Stomach (tissue), 9 donors: ENCODE results near the gene CEP164. TPM values are rescaled to one million over a fixed set of nuclear protein-coding genes. Genes with fewer than 3 reads are reported as not detected.
"Not testable (repeated sequence)": the region's sequence is repeated elsewhere in the genome, so short reads cannot be mapped to it uniquely, and the experiment has no call there.

Experiments used
- DNase-seq, 2 donors: peaks; one replicate each; pipeline versions ENCODE4 v3.0.0 to v3.0.0-alpha.2; 2013 to 2019
- H3K27ac ChIP-seq, 5 donors: fragments of 200-600 bp in 4 of 5; sonication (generic) in 4 of 5; one replicate each; pipeline ENCODE4 v1.5.1; 2013 to 2019; ENCODE audit warnings: mild to moderate bottlenecking in 1 of 5, moderate library complexity in 1 of 5
- H3K27me3 ChIP-seq, 3 donors: fragments of 200-600 bp; sonication (generic); one replicate each; pipeline ENCODE4 v1.5.1; 2017 to 2019; ENCODE audit warnings: mixed run types in 1 of 3
- H3K36me3 ChIP-seq, 4 donors: fragments of 200-600 bp; sonication (generic); 1 replicate in 3 of 4; 2 replicates in 1 of 4; pipeline ENCODE4 v1.5.1; 2016 to 2019
- H3K4me1 ChIP-seq, 4 donors: fragments of 200-600 bp; sonication (generic); one replicate each; pipeline ENCODE4 v1.5.1; 2016 to 2019
- H3K4me3 ChIP-seq, 4 donors: fragments of 200-600 bp; sonication (generic) in 3 of 4; one replicate each; pipeline ENCODE4 v1.5.1; 2016 to 2019; ENCODE audit warnings: mild to moderate bottlenecking in 1 of 4
- H3K9me3 ChIP-seq, 4 donors: fragments of 200-600 bp; sonication (generic); one replicate each; pipeline ENCODE4 v1.5.1; 2016 to 2019
- EP300 ChIP-seq: sonication (generic); formaldehyde crosslinking; IDR thresholded peaks from one replicate; pipeline ENCODE4 v1.6.1; 2017; ENCODE audit warnings: antibody characterized with exemption
- POLR2A ChIP-seq, 4 donors: fragments of 450-650 bp; IDR thresholded peaks; one replicate each; pipeline ENCODE4 v1.6.1; 2016; ENCODE audit warnings: antibody characterized with exemption in 4 of 4, control low read depth in 2 of 4, mild to moderate bottlenecking in 1 of 4, moderate library complexity in 1 of 4
- POLR2AphosphoS5 ChIP-seq, 3 donors: sonication (generic); formaldehyde crosslinking; IDR thresholded peaks; one replicate each; pipeline ENCODE4 v1.6.1; 2016; ENCODE audit warnings: antibody characterized with exemption in 3 of 3
- WGBS, 5 donors: extraction: QIAGEN DNeasy Blood & Tissue Kit in 3 of 5; methylation state at CpG; one replicate each; pipeline versions ENCODE4 v1.1.5 to v1.1.7; 2013 to 2018; 5-methylcytosine and 5-hydroxymethylcytosine counted together
- intact Hi-C: fragments of 100-400 bp; cut with DNase I; formaldehyde crosslinking; loops from one replicate; pipeline ENCODE4 v1.15.1; 2023; ENCODE audit warnings: low total_unique reads
- polyA plus RNA-seq, 3 donors: library from polyadenylated mRNA; stranded (reverse); fragments of 200-250 nt; gene quantifications; one replicate each; pipeline ENCODE4 v1.2.3, GENCODE V29; 2013
- total RNA-seq, 5 donors: library from RNA; depleted of rRNA; stranded (reverse); fragments of >200 nt; gene quantifications; one replicate each; pipeline versions ENCODE4 v1.1.0 to v1.2.3, GENCODE V29; 2014 to 2016
- TF ChIP-seq, protein P1 (sequence below), 7 experiments: fragments of 450-650 bp in 4 of 7; fragments of 200-600 bp in 3 of 7; sonication (generic) in 3 of 7; IDR thresholded peaks; one replicate each; pipeline ENCODE4 v1.5.1; 2016 to 2019; ENCODE audit warnings: antibody characterized with exemption in 7 of 7, control low read depth in 2 of 7, mild to moderate bottlenecking in 1 of 7
- donor health status: healthy with polysubstance abuse.
- donor health status: Bipolar disorder and iron deficiency.
- donor health status: healthy.

The CEP164 gene
- total and polyA plus RNA-seq, 8 donors = 9.5 to 40.9 (median 16.9) TPM

DNA sequence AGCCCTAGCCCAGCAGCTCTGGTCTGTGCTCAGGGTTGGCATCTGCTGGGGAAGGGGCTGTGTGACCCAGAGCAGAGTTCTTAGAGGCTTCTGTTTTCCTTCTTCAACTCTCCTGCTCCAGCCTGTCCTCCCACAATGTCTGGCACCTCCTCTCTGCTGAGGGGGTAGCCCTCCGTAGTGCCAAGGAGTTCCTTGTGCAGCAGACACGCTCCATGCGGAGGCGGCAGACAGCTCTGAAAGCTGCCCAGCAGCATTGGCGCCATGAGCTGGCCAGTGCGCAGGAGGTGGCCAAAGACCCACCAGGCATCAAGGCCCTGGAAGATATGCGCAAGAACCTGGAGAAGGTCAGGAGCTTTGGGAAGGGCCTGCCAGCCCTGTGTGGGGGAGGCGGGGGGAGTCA lies 69.3 kb downstream of the CEP164 start:
- 98 to 100% (median 98%) methylated on average over 8 of the region's 8 CpGs for WGBS, 5 donors
- H3K36me3 ChIP-seq = peaks cover 56 to 74% (median 71%) of the 10 kb centered on the region in 4 donors
- H3K4me1 ChIP-seq = no peaks in the 10 kb centered on the region
- no peaks in the 10 kb centered on the region for H3K27me3 ChIP-seq
- no peak overlapping the region for H3K4me3 ChIP-seq
- H3K9me3 ChIP-seq = peaks cover 0 to 16% (median 6%) of the 10 kb centered on the region in 4 donors
- DNase-seq = no peak
- H3K27ac ChIP-seq = no peak overlapping the region
- intact Hi-C loops = no loop called here
- TF ChIP-seq POLR2AphosphoS5 (IDR thresholded peaks at IDR 0.05) = no peak
- no peak for TF ChIP-seq EP300
- TF ChIP-seq POLR2A (IDR thresholded peaks at IDR 0.05) = no peak
- TF ChIP-seq, protein P1, sequence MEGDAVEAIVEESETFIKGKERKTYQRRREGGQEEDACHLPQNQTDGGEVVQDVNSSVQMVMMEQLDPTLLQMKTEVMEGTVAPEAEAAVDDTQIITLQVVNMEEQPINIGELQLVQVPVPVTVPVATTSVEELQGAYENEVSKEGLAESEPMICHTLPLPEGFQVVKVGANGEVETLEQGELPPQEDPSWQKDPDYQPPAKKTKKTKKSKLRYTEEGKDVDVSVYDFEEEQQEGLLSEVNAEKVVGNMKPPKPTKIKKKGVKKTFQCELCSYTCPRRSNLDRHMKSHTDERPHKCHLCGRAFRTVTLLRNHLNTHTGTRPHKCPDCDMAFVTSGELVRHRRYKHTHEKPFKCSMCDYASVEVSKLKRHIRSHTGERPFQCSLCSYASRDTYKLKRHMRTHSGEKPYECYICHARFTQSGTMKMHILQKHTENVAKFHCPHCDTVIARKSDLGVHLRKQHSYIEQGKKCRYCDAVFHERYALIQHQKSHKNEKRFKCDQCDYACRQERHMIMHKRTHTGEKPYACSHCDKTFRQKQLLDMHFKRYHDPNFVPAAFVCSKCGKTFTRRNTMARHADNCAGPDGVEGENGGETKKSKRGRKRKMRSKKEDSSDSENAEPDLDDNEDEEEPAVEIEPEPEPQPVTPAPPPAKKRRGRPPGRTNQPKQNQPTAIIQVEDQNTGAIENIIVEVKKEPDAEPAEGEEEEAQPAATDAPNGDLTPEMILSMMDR (IDR thresholded peaks at IDR 0.05) = no peak

DNA sequence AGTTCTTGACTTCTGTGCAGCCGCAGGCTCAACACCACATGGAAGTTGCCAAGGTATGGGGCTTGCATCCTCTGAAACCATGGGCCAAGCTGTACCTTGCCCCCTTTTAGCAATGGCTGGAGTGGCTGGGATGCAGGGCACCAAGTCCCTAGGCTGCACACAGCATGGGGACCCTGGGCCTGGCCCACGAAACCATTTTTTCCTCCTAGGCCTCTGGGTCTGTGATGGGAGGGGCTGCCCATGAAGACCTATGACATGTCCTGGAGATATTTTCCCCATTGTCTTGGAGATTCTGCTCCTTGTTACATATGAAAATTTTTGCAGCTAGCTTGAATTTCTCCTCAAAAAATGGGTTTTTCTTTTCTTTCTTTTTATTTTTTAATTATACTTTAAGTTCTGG lies 71.0 kb downstream of the CEP164 start:
- H3K36me3 ChIP-seq = peaks cover 40 to 74% (median 62%) of the 10 kb centered on the region in 4 donors
- DNase-seq, H3K4me1 ChIP-seq, H3K27ac ChIP-seq, H3K27me3 ChIP-seq, intact Hi-C loops, H3K4me3 ChIP-seq: not testable (repeated sequence)
- H3K9me3 ChIP-seq = peaks cover 0 to 16% (median 6%) of the 10 kb centered on the region in 4 donors
- 92 to 100% (median 100%) methylated on average over 2 of the region's 2 CpGs for WGBS, 5 donors

DNA sequence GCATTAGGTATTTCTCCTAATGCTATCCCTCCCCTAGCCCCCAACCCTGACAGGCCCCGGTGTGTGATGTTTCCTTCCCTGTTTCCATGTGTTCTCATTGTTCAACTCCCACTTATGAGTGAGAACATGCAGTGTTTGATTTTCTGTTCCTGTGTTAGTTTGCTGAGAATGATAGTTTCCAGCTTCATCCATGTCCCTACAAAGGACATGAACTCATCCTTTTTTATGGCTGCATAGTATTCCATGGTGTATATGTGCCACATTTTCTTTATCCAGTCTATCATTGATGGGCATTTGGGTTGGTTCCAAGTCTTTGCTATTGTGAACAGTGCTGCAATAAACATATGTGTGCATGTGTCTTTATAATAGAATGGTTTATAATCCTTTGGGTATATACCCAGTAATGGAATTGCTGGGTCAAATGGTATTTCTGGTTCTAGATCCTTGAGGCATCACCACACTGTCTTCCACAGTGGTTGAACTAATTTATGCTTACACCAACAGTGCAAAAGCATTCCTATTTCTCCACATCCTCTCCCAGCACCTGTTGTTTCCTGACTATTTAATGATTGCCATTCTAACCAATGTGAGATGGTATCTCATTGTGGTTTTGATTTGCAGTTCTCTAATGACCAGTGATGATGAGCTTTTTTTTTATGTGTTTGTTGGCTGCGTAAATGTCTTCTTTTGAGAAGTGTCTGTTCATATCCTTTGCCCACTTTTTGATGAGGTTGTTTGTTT lies 71.6 kb downstream of the CEP164 start:
- H3K4me1 ChIP-seq, H3K4me3 ChIP-seq, H3K27ac ChIP-seq, intact Hi-C loops, DNase-seq, H3K27me3 ChIP-seq: not testable (repeated sequence)
- Histone ChIP-seq H3K9me3 (peaks cover 0 to 16% (median 6%) of the 10 kb centered on the region in 4 donors), H3K36me3 (peaks cover 36 to 74% (median 61%) of the 10 kb centered on the region in 4 donors)
- WGBS, 5 donors = 96 to 100% (median 98%) methylated on average over 2 of the region's 2 CpGs

DNA sequence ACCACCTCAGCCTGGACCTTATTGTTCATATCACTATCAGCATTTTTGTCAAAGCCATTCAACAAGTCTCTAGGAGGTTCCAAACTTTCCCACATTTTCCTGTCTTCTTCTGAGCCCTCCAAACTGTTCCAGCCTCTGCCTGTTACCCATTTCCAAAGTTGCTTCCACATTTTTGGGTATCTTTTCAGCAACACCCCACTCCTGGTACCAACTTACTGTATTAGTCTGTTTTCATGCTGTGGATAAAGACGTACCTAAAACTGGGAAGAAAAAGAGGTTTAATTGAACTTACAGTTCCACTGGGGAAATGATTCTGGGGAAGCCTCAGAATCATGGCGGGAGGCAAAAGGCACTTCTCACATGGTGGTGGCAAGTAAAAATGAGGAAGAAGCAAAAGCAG lies 78.2 kb downstream of the CEP164 start:
- H3K4me1 ChIP-seq, intact Hi-C loops, H3K27me3 ChIP-seq, DNase-seq, H3K27ac ChIP-seq, H3K4me3 ChIP-seq: not testable (repeated sequence)
- Histone ChIP-seq H3K36me3 (peaks cover 34 to 91% (median 72%) of the 10 kb centered on the region in 4 donors), H3K9me3 (peaks cover 0 to 13% (median 8%) of the 10 kb centered on the region in 4 donors)
- WGBS, 5 donors = 94 to 100% (median 98%) methylated on average over 2 of the region's 2 CpGs

DNA sequence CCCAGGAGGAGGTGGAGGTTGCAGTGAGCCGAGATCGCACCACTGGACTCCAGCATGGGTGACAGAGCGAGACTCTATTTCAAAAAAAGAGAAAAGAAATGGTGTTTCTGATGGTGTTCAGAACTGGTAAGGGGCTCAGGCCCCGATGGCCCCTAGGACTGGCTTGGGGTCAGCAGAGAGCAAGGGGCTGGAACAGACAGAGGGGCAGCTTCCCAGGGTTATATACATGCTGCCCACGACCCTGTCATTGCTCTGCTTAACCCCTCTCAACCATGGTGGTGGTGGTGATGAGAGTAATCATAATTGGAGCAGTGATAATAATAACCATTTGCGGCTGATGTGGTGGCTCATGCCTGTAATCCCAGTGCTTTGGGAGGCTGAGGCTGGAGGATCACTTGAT lies 79.4 kb downstream of the CEP164 start:
- Histone ChIP-seq H3K9me3 (peaks cover 0 to 13% (median 8%) of the 10 kb centered on the region in 4 donors), H3K4me3 (no peak overlapping the region), H3K4me1 (no peaks in the 10 kb centered on the region), H3K27me3 (no peaks in the 10 kb centered on the region), H3K27ac (no peak overlapping the region), H3K36me3 (peaks cover 34 to 98% (median 83%) of the 10 kb centered on the region in 4 donors)
- WGBS, 5 donors = 92 to 99% (median 98%) methylated on average over 6 of the region's 6 CpGs
- TF ChIP-seq EP300 (no peak), POLR2A (IDR thresholded peaks at IDR 0.05) (no peak), POLR2AphosphoS5 (IDR thresholded peaks at IDR 0.05) (no peak)
- TF ChIP-seq, protein P1 (IDR thresholded peaks at IDR 0.05) = no peak
- no peak for DNase-seq
- intact Hi-C loops = no loop called here

DNA sequence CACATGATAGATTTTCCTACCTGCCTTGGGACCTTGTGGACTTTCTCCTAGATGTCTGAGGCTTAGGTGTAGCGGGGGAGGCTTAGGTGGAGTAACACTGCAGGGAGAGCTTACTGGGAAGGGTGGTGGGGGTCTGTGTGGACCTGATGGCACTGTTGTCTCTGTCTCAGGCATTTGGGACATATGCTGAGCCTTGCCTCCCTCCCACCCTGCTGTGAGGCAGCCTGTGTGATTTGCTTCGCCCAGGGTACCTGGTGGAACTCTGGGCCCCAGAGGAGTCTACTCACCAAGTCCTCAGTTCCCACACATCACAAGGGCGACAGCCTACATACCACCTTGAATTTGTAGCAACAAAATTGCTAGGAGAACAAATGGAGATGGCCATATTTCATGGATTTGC lies 80.7 kb downstream of the CEP164 start:
- no peak for TF ChIP-seq POLR2AphosphoS5 (IDR thresholded peaks at IDR 0.05)
- no peak for TF ChIP-seq EP300
- TF ChIP-seq POLR2A (IDR thresholded peaks at IDR 0.05) = no peak
- TF ChIP-seq, protein P1 (IDR thresholded peaks at IDR 0.05) = no peak

More for the DNA sequence above, 80.7 kb downstream of the CEP164 start:
- intact Hi-C loops = no loop called here
- H3K4me1 ChIP-seq = no peaks in the 10 kb centered on the region
- no peak for DNase-seq
- 94 to 98% (median 95%) methylated on average over 3 of the region's 3 CpGs for WGBS, 5 donors
- no peaks in the 10 kb centered on the region for H3K27me3 ChIP-seq
- H3K9me3 ChIP-seq = peaks cover 0 to 13% (median 8%) of the 10 kb centered on the region in 4 donors
- H3K36me3 ChIP-seq = peaks cover 34 to 98% (median 85%) of the 10 kb centered on the region in 4 donors
- no peak overlapping the region for H3K27ac ChIP-seq
- H3K4me3 ChIP-seq = no peak overlapping the region
